ENCODE results near the gene HEMK1. TPM values are rescaled to one million over a fixed set of nuclear protein-coding genes. Genes with fewer than 3 reads are reported as not detected.
A peak's percentile ranks its signal among the peaks of the same experiment; 100 is the strongest.

HEMK1 gene
- total and polyA plus RNA-seq, 2 of the 8 experiments (the other 6 are each of a cell fraction or from before 2014, with no cell fraction given): 9.7 to 10.6 TPM

DNA sequence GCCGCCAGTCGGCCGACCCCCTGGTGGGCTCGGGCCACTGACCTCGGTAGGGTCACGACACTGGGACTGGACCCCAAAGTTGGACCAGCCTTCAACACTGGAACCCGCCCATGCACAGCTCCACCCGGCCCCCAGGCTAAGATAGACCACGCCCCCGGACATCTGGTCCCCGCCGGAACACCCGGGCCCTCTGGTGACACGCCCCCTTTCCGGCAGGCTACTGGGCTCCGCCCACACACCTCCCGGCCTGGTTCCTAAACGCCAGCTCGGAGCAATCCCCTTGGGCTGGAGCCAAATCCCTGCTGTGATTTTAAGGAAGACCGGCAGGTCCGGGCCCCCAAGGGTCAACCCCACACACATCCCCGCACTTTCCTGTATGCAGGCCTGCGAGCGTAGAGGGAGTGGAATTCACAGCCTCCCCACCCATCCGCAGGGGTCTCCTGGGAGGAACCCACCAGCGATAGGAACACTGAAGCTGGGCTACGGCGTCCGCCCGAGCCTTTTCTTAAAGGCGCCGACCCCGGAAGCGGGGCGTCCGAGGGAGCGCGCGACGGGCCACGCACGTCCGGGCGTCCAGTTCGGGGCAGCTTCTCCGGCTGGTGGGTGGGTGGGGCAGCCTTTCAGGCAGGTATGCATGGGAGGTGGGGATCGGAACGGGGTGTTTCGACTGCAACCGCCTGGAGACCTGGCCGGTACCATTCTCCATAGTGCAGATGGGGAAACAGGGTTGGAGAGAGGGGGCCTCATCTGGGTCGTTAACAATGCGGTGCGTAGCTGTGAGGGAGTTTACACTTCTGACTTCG lies at the start of gene HEMK1 (continued):
- no peak for TF ChIP-seq POU5F1 (IDR thresholded peaks at IDR 0.05; ENCODE audit: low read depth, low read length)
- no peak for TF ChIP-seq CBX8 (IDR thresholded peaks at IDR 0.05; ENCODE audit: borderline replicate concordance, low read depth, low read length)
- no peak for TF ChIP-seq SIRT6 (IDR thresholded peaks at IDR 0.05; ENCODE audit: low read length)
- peak in 1 of 2 experiments; percentile 90; a peak in 2 of 4 replicates for TF ChIP-seq SIN3A (conservative IDR thresholded peaks at IDR 0.05 in 1 of 2, IDR thresholded peaks at IDR 0.05 in 1 of 2; ENCODE audit: low read depth in 1 of 2, low read length in 2 of 2)
- TF ChIP-seq HDAC6 (IDR thresholded peaks at IDR 0.05; ENCODE audit: low read depth, low read length): no peak
- peak; percentile 71 for TF ChIP-seq KDM5A (IDR thresholded peaks at IDR 0.05; ENCODE audit: low read length)
- TF ChIP-seq CEBPB (IDR thresholded peaks at IDR 0.05; ENCODE audit: low read depth, low read length): no peak
- no peak for TF ChIP-seq BCL11A (IDR thresholded peaks at IDR 0.05; ENCODE audit: low read depth in 2 of 2, low read length in 2 of 2)
- TF ChIP-seq RNF2 (IDR thresholded peaks at IDR 0.05; ENCODE audit: borderline replicate concordance, low read depth, low read length, missing control alignments, poor library complexity, severe bottlenecking): no peak
- TF ChIP-seq, protein P1, sequence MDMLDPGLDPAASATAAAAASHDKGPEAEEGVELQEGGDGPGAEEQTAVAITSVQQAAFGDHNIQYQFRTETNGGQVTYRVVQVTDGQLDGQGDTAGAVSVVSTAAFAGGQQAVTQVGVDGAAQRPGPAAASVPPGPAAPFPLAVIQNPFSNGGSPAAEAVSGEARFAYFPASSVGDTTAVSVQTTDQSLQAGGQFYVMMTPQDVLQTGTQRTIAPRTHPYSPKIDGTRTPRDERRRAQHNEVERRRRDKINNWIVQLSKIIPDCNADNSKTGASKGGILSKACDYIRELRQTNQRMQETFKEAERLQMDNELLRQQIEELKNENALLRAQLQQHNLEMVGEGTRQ (IDR thresholded peaks at IDR 0.05; ENCODE audit: low read length): no peak
- TF ChIP-seq, protein P2, sequence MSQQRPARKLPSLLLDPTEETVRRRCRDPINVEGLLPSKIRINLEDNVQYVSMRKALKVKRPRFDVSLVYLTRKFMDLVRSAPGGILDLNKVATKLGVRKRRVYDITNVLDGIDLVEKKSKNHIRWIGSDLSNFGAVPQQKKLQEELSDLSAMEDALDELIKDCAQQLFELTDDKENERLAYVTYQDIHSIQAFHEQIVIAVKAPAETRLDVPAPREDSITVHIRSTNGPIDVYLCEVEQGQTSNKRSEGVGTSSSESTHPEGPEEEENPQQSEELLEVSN (IDR thresholded peaks at IDR 0.05): no peak
- TF ChIP-seq PHF8 (conservative IDR thresholded peaks at IDR 0.05; ENCODE audit: low read depth, low read length): peak; percentile 83
- TF ChIP-seq CHD2 (IDR thresholded peaks at IDR 0.05; ENCODE audit: low read length): 0 out of 2 replicates have a peak, but pooled peaks have one; percentile 21
- peak; percentile 96 for TF ChIP-seq GABPA (IDR thresholded peaks at IDR 0.05; ENCODE audit: borderline replicate concordance, insufficient read depth, low read length)
- peak; percentile 50; the same call in 1 of the 2 replicates for TF ChIP-seq JUND (IDR thresholded peaks at IDR 0.05; ENCODE audit: low read length)
- no peak for TF ChIP-seq RFX5 (IDR thresholded peaks at IDR 0.05; ENCODE audit: borderline replicate concordance, low read depth, low read length)
- TF ChIP-seq, protein P3, sequence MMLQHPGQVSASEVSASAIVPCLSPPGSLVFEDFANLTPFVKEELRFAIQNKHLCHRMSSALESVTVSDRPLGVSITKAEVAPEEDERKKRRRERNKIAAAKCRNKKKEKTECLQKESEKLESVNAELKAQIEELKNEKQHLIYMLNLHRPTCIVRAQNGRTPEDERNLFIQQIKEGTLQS (IDR thresholded peaks at IDR 0.05; ENCODE audit: insufficient read depth, low read depth, low read length): 0 out of 2 replicates have a peak, but pooled peaks have one; percentile 9
- TF ChIP-seq, protein P4, sequence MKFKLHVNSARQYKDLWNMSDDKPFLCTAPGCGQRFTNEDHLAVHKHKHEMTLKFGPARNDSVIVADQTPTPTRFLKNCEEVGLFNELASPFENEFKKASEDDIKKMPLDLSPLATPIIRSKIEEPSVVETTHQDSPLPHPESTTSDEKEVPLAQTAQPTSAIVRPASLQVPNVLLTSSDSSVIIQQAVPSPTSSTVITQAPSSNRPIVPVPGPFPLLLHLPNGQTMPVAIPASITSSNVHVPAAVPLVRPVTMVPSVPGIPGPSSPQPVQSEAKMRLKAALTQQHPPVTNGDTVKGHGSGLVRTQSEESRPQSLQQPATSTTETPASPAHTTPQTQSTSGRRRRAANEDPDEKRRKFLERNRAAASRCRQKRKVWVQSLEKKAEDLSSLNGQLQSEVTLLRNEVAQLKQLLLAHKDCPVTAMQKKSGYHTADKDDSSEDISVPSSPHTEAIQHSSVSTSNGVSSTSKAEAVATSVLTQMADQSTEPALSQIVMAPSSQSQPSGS (IDR thresholded peaks at IDR 0.05; ENCODE audit: low read length): no peak; the same call in 1 of the 2 replicates
- peak; percentile 89 for TF ChIP-seq TBP (IDR thresholded peaks at IDR 0.05; ENCODE audit: low read depth, low read length)
